ENCODE data around the gene MAGEA10.
"Not testable (repeated sequence)": the region's sequence is repeated elsewhere in the genome, so short reads cannot be mapped to it uniquely, and the experiment has no call there.

Gene MAGEA10

DNA sequence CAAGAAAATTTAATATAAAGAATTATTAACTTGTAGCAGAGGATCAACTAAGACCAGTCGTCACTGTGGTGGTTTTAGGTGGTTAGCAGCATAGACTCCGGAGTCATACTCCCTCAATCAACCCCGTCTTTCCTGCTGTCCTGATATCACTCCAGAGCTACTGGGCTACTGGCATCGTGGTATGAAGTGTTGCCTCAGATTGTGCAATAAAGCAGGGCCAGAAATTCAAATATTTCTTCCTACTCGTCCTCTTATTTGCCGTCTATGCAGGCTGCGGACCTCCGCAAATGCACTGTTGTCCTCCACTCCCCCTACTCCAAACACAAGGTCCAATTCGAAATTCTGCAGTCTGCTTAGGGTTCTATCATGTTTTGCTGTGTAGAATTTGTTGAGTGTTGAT lies 1.2 kb upstream of the MAGEA10 start:
- H3K4me3 ChIP-seq (ENCODE audit: low read length): no peak overlapping the region
- H3K27me3 ChIP-seq (ENCODE audit: control insufficient read depth, insufficient read depth, low read length): no peaks in the 10 kb centered on the region

GRCh38 chrX:152137771-152138387 lies 498 bp downstream of the MAGEA10 start:
- Histone ChIP-seq H3K36me3 (ENCODE audit: control insufficient read depth, low read depth, low read length) (no peaks in the 10 kb centered on the region), H3K9ac (ENCODE audit: low read length) (no peak overlapping the region), H3K4me1 (ENCODE audit: control insufficient read depth, low read depth, low read length) (no peaks in the 10 kb centered on the region), H3K4me3 (ENCODE audit: low read length) (no peak overlapping the region), H3K9me3 (ENCODE audit: control insufficient read depth, low read depth, low read length) (peaks cover 13% of the 10 kb centered on the region), H3K27me3 (ENCODE audit: control insufficient read depth, insufficient read depth, low read length) (no peaks in the 10 kb centered on the region), H3K27ac (ENCODE audit: low read length) (no peak overlapping the region)

More for the DNA sequence above, 1.2 kb upstream of the MAGEA10 start:
- no peaks in the 10 kb centered on the region for H3K4me1 ChIP-seq (ENCODE audit: control insufficient read depth, low read depth, low read length)
- no peak overlapping the region for H3K27ac ChIP-seq (ENCODE audit: low read length)
- H3K9me3 ChIP-seq (ENCODE audit: control insufficient read depth, low read depth, low read length): peaks cover 9% of the 10 kb centered on the region
- H3K9ac ChIP-seq (ENCODE audit: low read length): no peak overlapping the region
- H3K36me3 ChIP-seq (ENCODE audit: control insufficient read depth, low read depth, low read length): no peaks in the 10 kb centered on the region

- H3K4me1 ChIP-seq (ENCODE audit: control insufficient read depth, low read depth, low read length): no peaks in the 10 kb centered on the region
- no peak overlapping the region for H3K4me3 ChIP-seq (ENCODE audit: low read length)
- no peaks in the 10 kb centered on the region for H3K36me3 ChIP-seq (ENCODE audit: control insufficient read depth, low read depth, low read length)
- no peak overlapping the region for H3K27ac ChIP-seq (ENCODE audit: low read length)
- H3K9ac ChIP-seq (ENCODE audit: low read length): no peak overlapping the region
- H3K9me3 ChIP-seq (ENCODE audit: control insufficient read depth, low read depth, low read length): peaks cover 13% of the 10 kb centered on the region
- H3K27me3 ChIP-seq (ENCODE audit: control insufficient read depth, insufficient read depth, low read length): no peaks in the 10 kb centered on the region
Observed at GRCh38 chrX:152136312-152136711, 2.1 kb downstream of the MAGEA10 start.

DNA sequence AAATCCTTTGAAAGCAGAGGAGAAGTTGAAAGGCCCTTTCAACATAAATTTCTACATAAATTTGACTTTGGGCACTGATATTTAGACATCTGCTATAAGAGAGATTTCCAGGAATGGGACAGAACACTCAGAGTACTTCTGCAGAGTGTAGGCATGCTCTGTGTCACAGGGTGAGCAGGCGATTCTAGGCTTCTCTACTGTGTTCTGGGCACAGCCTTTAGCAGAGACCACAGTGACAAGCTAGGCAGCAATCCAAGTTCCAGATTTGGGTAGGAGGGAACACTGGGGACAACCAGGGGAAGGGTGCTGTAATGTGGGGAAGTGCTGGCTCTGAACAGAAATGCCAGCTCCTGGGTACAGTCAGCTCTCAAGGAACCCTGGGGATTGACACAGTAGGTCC lies 6.9 kb downstream of the MAGEA10 start:
- Histone ChIP-seq H3K4me3 (ENCODE audit: low read length) (no peak overlapping the region), H3K4me1 (ENCODE audit: control insufficient read depth, low read depth, low read length) (no peaks in the 10 kb centered on the region), H3K9ac (ENCODE audit: low read length) (no peak overlapping the region), H3K9me3 (ENCODE audit: control insufficient read depth, low read depth, low read length) (peaks cover 21% of the 10 kb centered on the region), H3K27me3 (ENCODE audit: control insufficient read depth, insufficient read depth, low read length) (no peaks in the 10 kb centered on the region), H3K27ac (ENCODE audit: low read length) (no peak overlapping the region), H3K36me3 (ENCODE audit: control insufficient read depth, low read depth, low read length) (no peaks in the 10 kb centered on the region)

- not testable (repeated sequence) for H3K9ac ChIP-seq (ENCODE audit: low read length); H3K4me3 ChIP-seq (ENCODE audit: low read length); H3K27me3 ChIP-seq (ENCODE audit: control insufficient read depth, insufficient read depth, low read length); H3K36me3 ChIP-seq (ENCODE audit: control insufficient read depth, low read depth, low read length); H3K4me1 ChIP-seq (ENCODE audit: control insufficient read depth, low read depth, low read length); H3K27ac ChIP-seq (ENCODE audit: low read length)
- H3K9me3 ChIP-seq (ENCODE audit: control insufficient read depth, low read depth, low read length): peaks cover 26% of the 10 kb centered on the region
Observed at GRCh38 chrX:152129069-152129844, 9.1 kb downstream of the MAGEA10 start.

DNA sequence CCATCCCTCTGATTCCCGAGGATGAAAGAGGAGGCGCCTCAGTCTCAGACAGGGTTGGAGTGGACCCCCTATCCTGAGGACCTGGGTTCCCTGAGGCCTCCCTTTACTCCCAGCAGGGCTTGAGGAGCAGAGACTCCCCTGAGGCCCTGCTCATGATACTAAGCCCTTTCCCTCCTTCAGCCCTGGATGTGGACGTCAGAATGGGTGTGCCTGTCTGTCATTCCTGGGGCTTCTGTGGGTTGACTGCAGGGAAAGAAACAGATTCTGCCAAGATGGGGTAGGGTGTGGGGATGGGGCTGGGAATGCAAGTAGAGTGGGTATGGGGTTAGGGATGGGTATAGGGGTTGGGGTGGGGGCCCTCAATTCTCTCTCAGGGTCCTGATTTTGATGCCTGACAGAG lies 21.1 kb downstream of the MAGEA10 start:
- H3K4me3 ChIP-seq (ENCODE audit: low read length): no peak overlapping the region
- H3K9me3 ChIP-seq (ENCODE audit: control insufficient read depth, low read depth, low read length): peaks cover 4% of the 10 kb centered on the region
- no peak overlapping the region for H3K27ac ChIP-seq (ENCODE audit: low read length)
- H3K4me1 ChIP-seq (ENCODE audit: control insufficient read depth, low read depth, low read length): no peaks in the 10 kb centered on the region
- H3K9ac ChIP-seq (ENCODE audit: low read length): no peak overlapping the region
- no peaks in the 10 kb centered on the region for H3K27me3 ChIP-seq (ENCODE audit: control insufficient read depth, insufficient read depth, low read length)
- no peaks in the 10 kb centered on the region for H3K36me3 ChIP-seq (ENCODE audit: control insufficient read depth, low read depth, low read length)

- H3K4me3 ChIP-seq (ENCODE audit: low read length): no peak overlapping the region
- H3K27me3 ChIP-seq (ENCODE audit: control insufficient read depth, insufficient read depth, low read length): no peaks in the 10 kb centered on the region
- H3K4me1 ChIP-seq (ENCODE audit: control insufficient read depth, low read depth, low read length): no peaks in the 10 kb centered on the region
- no peak overlapping the region for H3K27ac ChIP-seq (ENCODE audit: low read length)
- H3K9me3 ChIP-seq (ENCODE audit: control insufficient read depth, low read depth, low read length): peaks cover 4% of the 10 kb centered on the region
- no peaks in the 10 kb centered on the region for H3K36me3 ChIP-seq (ENCODE audit: control insufficient read depth, low read depth, low read length)
- H3K9ac ChIP-seq (ENCODE audit: low read length): no peak overlapping the region
Observed at GRCh38 chrX:152108527-152108926, 29.9 kb downstream of the MAGEA10 start.

DNA sequence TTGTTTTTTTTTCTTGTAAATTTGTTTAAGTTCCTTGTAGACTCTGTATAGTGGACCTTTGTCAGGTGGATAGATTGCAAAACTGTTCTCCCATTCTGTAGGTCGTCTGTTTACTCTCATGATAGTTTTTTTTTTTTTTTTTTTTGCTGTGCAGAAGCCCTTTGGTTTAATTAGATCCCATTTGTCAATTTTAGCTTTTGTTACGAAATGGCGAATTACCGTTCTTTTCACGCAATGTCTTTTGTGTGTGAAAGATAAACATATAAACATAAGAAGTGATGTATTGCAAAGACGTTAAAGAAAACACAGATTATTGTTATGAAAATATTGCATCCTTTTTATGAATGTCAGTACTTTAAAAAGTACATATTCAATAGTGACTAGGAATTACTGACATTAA lies 34.5 kb downstream of the MAGEA10 start:
- Histone ChIP-seq H3K27ac (ENCODE audit: low read length) (no peak overlapping the region), H3K9ac (ENCODE audit: low read length) (no peak overlapping the region), H3K4me1 (ENCODE audit: control insufficient read depth, low read depth, low read length) (no peaks in the 10 kb centered on the region), H3K4me3 (ENCODE audit: low read length) (no peak overlapping the region), H3K27me3 (ENCODE audit: control insufficient read depth, insufficient read depth, low read length) (no peaks in the 10 kb centered on the region), H3K36me3 (ENCODE audit: control insufficient read depth, low read depth, low read length) (no peaks in the 10 kb centered on the region), H3K9me3 (ENCODE audit: control insufficient read depth, low read depth, low read length) (peaks cover 9% of the 10 kb centered on the region)

GRCh38 chrX:152086141-152086540 lies 52.2 kb downstream of the MAGEA10 start:
- H3K4me3 ChIP-seq (ENCODE audit: low read length): no peak overlapping the region
- H3K27me3 ChIP-seq (ENCODE audit: control insufficient read depth, insufficient read depth, low read length): no peaks in the 10 kb centered on the region
- H3K9ac ChIP-seq (ENCODE audit: low read length): no peak overlapping the region
- no peaks in the 10 kb centered on the region for H3K4me1 ChIP-seq (ENCODE audit: control insufficient read depth, low read depth, low read length)
- peaks cover 6% of the 10 kb centered on the region for H3K9me3 ChIP-seq (ENCODE audit: control insufficient read depth, low read depth, low read length)
- no peak overlapping the region for H3K27ac ChIP-seq (ENCODE audit: low read length)
- no peaks in the 10 kb centered on the region for H3K36me3 ChIP-seq (ENCODE audit: control insufficient read depth, low read depth, low read length)

All from iPS-18a (cell line).